PC-3 (cell line): ENCODE results near the gene CAPN7. TPM values are rescaled to one million over a fixed set of nuclear protein-coding genes. Genes with fewer than 3 reads are reported as not detected.

Source experiments
- ATAC-seq: fragments of 200-7000 bp; cut with Tn5 transposase; 2 replicates; pipeline ENCODE4 v1.9.1; 2020; ENCODE audit warnings: mild to moderate bottlenecking, moderate library complexity
- BruUV-seq: library from RNA; stranded (reverse); fragments of 400-500 nt; replicated peaks from 2 replicates; lab custom pipeline; 2021; lab: Mats Ljungman, UMichigan
- CTCF ChIA-PET: fragments of 300-600 bp; sonication (Branson Sonifier 250); formaldehyde crosslinking; loops from one replicate; lab custom pipeline; 2022; ENCODE audit warnings: antibody characterized with exemption; lab: Charles Lee
- POLR2A ChIA-PET: fragments of 300-600 bp; sonication (Branson Sonifier 250); formaldehyde crosslinking; loops from one replicate; lab custom pipeline; 2022; ENCODE audit warnings: antibody characterized with exemption; ENCODE audit not compliant: unreplicated experiment; lab: Charles Lee
- DNase-seq: peaks from one replicate; pipeline ENCODE4 v3.0.0-alpha.2; 2015
- H2AFZ ChIP-seq: fragments of 300-600 bp; sonication (generic); 2 replicates; pipeline ENCODE4 v1.6.0; 2016; ENCODE audit warnings: antibody characterized with exemption, low read length
- H3F3A ChIP-seq: fragments of 300-600 bp; sonication (generic); one replicate; pipeline ENCODE4 v1.6.0; 2017; ENCODE audit warnings: antibody characterized with exemption, low read length, control low read depth, mild to moderate bottlenecking; ENCODE audit not compliant: unreplicated experiment
- H3K27ac ChIP-seq: fragments of 300-600 bp; sonication (generic); 2 replicates; pipeline ENCODE4 v1.5.1; 2016; ENCODE audit warnings: mild to moderate bottlenecking, low read length
- H3K27me3 ChIP-seq: fragments of 300-600 bp; sonication (generic); 2 replicates; pipeline ENCODE4 v1.6.1; 2016; ENCODE audit warnings: low read length, mixed read lengths
- H3K36me3 ChIP-seq: fragments of 300-600 bp; sonication (generic); 2 replicates; pipeline ENCODE4 v1.6.1; 2016; ENCODE audit warnings: low read depth, mixed run types, low read length, mixed read lengths
- H3K4me1 ChIP-seq: fragments of 300-600 bp; sonication (generic); 2 replicates; pipeline ENCODE4 v1.5.1; 2016; ENCODE audit warnings: low read length; ENCODE audit not compliant: insufficient read depth
- H3K4me2 ChIP-seq: fragments of 300-600 bp; sonication (generic); 2 replicates; pipeline ENCODE4 v1.6.0; 2016; ENCODE audit warnings: low read length
- H3K4me3 ChIP-seq: fragments of 300-600 bp; sonication (generic); 2 replicates; pipeline ENCODE4 v1.5.1; 2016; ENCODE audit warnings: mild to moderate bottlenecking, low read length, mixed read lengths
- H3K79me2 ChIP-seq: fragments of 300-600 bp; sonication (generic); 2 replicates; pipeline ENCODE4 v1.6.1; 2017; ENCODE audit warnings: low read length, mixed read lengths
- H3K9ac ChIP-seq: fragments of 300-600 bp; sonication (generic); 2 replicates; pipeline ENCODE4 v1.6.0; 2016; ENCODE audit warnings: mild to moderate bottlenecking, low read length
- H3K9me2 ChIP-seq: fragments of 300-600 bp; sonication (generic); replicated peaks from 2 replicates; pipeline ENCODE4 v1.6.1; 2016; ENCODE audit warnings: mixed run types, low read length, mixed read lengths
- H3K9me3 ChIP-seq: fragments of 300-600 bp; sonication (generic); 2 replicates; pipeline ENCODE4 v1.6.1; 2016; ENCODE audit warnings: low read length, mixed read lengths
- H4K20me1 ChIP-seq: fragments of 300-600 bp; sonication (generic); 2 replicates; pipeline ENCODE4 v1.6.1; 2016; ENCODE audit warnings: low read length, mixed read lengths
- CTCF ChIP-seq: fragments of 300-600 bp; sonication (generic); conservative IDR thresholded peaks from 2 replicates; pipeline ENCODE4 v1.5.1; 2017; ENCODE audit warnings: antibody characterized with exemption, low read depth, mild to moderate bottlenecking, low read length
- EZH2 ChIP-seq: fragments of 300-600 bp; sonication (generic); IDR thresholded peaks from one replicate; pipeline ENCODE4 v1.6.1; 2017; ENCODE audit warnings: antibody characterized with exemption, mild to moderate bottlenecking, low read length; ENCODE audit not compliant: unreplicated experiment
- EZH2phosphoT487 ChIP-seq: fragments of 300-600 bp; sonication (generic); IDR thresholded peaks from 2 replicates; pipeline ENCODE4 v1.6.1; 2018; ENCODE audit warnings: mild to moderate bottlenecking, antibody characterized with exemption, low read length, borderline replicate concordance
- intact Hi-C: fragments of 100-400 bp; cut with micrococcal nuclease; formaldehyde crosslinking; loops from 2 replicates; pipeline ENCODE4 v1.9.0; 2023
- total RNA-seq: library from RNA; depleted of rRNA; stranded (reverse); fragments of >200 nt; gene quantifications from 2 replicates; pipeline ENCODE4 v1.2.3, GENCODE V29; 2014

Gene CAPN7
- total RNA-seq, 1 experiment from 2014 or later = 32.7 TPM

GRCh38 chr3:15280853-15281532 lies 74.9 kb downstream of the CAPN7 start:
- no peak overlapping the region for H3K27ac ChIP-seq
- ATAC-seq (no peak), DNase-seq (no peak)
- CTCF ChIA-PET = interaction anchor here (0.7 kb wide), 1 partner anchor 933 kb away, joined by 3 read pairs; no protein-coding TSS in a partner anchor
- no peaks in the 10 kb centered on the region for H3K9me2 ChIP-seq
- H2AFZ ChIP-seq = no peak overlapping the region
- no peaks in the 10 kb centered on the region for H3K9me3 ChIP-seq
- intact Hi-C loops = no loop called here
- BruUV-seq = no TSS peak
- no peak for TF ChIP-seq EZH2
- TF ChIP-seq CTCF = no peak
- no peak for TF ChIP-seq EZH2phosphoT487
- POLR2A ChIA-PET = no interaction called here
- H4K20me1 ChIP-seq = no peaks in the 10 kb centered on the region
- H3K9ac ChIP-seq = no peak overlapping the region
- no peaks in the 10 kb centered on the region for H3K79me2 ChIP-seq
- no peak overlapping the region for H3K4me3 ChIP-seq
- H3F3A ChIP-seq = no peaks in the 10 kb centered on the region
- no peaks in the 10 kb centered on the region for H3K36me3 ChIP-seq
- no peaks in the 10 kb centered on the region for H3K4me1 ChIP-seq
- H3K27me3 ChIP-seq = no peaks in the 10 kb centered on the region
- no peak overlapping the region for H3K4me2 ChIP-seq

- CTCF ChIA-PET = no interaction called here
- POLR2A ChIA-PET = no interaction called here
Observed at GRCh38 chr3:15281817-15282216, 75.8 kb downstream of the CAPN7 start.

GRCh38 chr3:15283702-15284101 lies 77.7 kb downstream of the CAPN7 start:
- ChIA-PET POLR2A (no interaction called here), CTCF (no interaction called here)
- Histone ChIP-seq H3K9ac (no peak overlapping the region), H4K20me1 (no peaks in the 10 kb centered on the region), H3K27me3 (no peaks in the 10 kb centered on the region), H3K9me3 (no peaks in the 10 kb centered on the region), H3K4me1 (no peaks in the 10 kb centered on the region), H3K79me2 (no peaks in the 10 kb centered on the region), H3K36me3 (no peaks in the 10 kb centered on the region), H3F3A (no peaks in the 10 kb centered on the region), H3K4me3 (no peak overlapping the region), H3K27ac (no peak overlapping the region), H2AFZ (no peak overlapping the region), H3K4me2 (no peak overlapping the region), H3K9me2 (no peaks in the 10 kb centered on the region)
- intact Hi-C loops = no loop called here
- TF ChIP-seq EZH2 = no peak
- no peak for TF ChIP-seq CTCF
- TF ChIP-seq EZH2phosphoT487 = no peak
- no peak for ATAC-seq
- no TSS peak for BruUV-seq
- DNase-seq = no peak

More at GRCh38 chr3:15281817-15282216, 75.8 kb downstream of the CAPN7 start:
- intact Hi-C loops = no loop called here
- Histone ChIP-seq H3K79me2 (no peaks in the 10 kb centered on the region), H3K9me3 (no peaks in the 10 kb centered on the region), H3F3A (no peaks in the 10 kb centered on the region), H3K4me2 (no peak overlapping the region), H3K9me2 (no peaks in the 10 kb centered on the region), H3K9ac (no peak overlapping the region), H2AFZ (no peak overlapping the region), H3K27me3 (no peaks in the 10 kb centered on the region), H3K36me3 (no peaks in the 10 kb centered on the region), H3K4me1 (no peaks in the 10 kb centered on the region), H3K27ac (no peak overlapping the region), H4K20me1 (no peaks in the 10 kb centered on the region), H3K4me3 (no peak overlapping the region)
- TF ChIP-seq EZH2 = no peak
- no TSS peak for BruUV-seq
- DNase-seq (no peak), ATAC-seq (no peak)
